ENCODE data around the gene KIF4A. TPM values are rescaled to one million over a fixed set of nuclear protein-coding genes. Genes with fewer than 3 reads are reported as not detected.

Gene KIF4A
- total RNA-seq, 1 experiment from 2014 or later: 36.2 TPM

DNA sequence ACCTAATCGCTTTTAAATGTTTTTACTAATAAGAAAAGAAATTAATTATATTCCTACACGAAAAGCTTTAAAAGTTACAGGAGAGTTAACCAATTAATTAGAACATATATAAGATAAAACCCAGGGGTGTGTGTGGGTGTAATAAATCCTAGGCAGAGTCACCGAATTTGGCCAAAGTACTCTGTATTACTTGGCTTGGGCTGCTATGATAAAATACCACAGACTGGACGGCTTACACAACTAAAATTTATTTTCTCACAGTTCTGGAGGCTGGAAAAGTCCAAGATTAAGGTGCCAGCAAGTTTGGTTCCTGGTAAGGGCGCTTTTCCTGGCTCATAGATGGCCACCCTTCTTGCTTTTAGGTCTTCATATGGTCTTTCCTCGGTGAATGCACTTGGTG, 45.0 kb upstream of the KIF4A start (continued):
- no peak for TF ChIP-seq PRDM15 (CRISPR knock-in tag; IDR thresholded peaks at IDR 0.05)
- no peak for TF ChIP-seq MXD4 (CRISPR knock-in tag; IDR thresholded peaks at IDR 0.05; ENCODE audit: borderline replicate concordance)
- TF ChIP-seq GRHL2 (CRISPR knock-in tag; IDR thresholded peaks at IDR 0.05; ENCODE audit: insufficient replicate concordance, severe bottlenecking): no peak
- TF ChIP-seq, protein P1, sequence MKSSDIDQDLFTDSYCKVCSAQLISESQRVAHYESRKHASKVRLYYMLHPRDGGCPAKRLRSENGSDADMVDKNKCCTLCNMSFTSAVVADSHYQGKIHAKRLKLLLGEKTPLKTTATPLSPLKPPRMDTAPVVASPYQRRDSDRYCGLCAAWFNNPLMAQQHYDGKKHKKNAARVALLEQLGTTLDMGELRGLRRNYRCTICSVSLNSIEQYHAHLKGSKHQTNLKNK (CRISPR knock-in tag; IDR thresholded peaks at IDR 0.05): no peak
- TF ChIP-seq SOX15 (CRISPR knock-in tag; IDR thresholded peaks at IDR 0.05): no peak
- no peak for TF ChIP-seq TEAD4 (CRISPR knock-in tag; IDR thresholded peaks at IDR 0.05)

DNA sequence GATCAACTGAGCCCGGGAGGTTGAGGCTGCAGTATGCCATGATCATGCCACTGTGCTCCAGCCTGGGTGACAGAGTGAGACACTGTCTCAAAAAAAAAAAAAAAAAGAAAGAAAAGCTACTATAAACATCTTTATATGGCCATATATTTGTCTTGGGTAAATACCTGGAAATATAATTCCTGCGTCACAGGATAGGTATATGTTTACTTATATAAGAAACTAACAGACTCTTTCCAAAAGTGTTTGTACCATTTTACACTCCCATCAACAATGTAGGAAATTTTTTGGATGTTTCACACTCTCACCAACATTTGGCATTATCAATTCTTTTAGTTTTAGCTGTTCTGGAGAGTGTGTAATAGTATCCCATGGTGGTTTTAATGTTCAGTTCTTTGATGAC, 42.7 kb upstream of the KIF4A start:
- DNase-seq (ENCODE audit: low spot score) (no peak), ATAC-seq (no peak)
- CTCF ChIA-PET: no interaction called here
- Mint-ChIP-seq H3K9me3 (no peaks in the 10 kb centered on the region), H3K36me3 (no peaks in the 10 kb centered on the region), H3K27me3 (ENCODE audit: low read depth) (no peaks in the 10 kb centered on the region), H3K4me3 (no peak overlapping the region), H3K4me1 (peaks cover 13% of the 10 kb centered on the region), H3K27ac (no peak overlapping the region)
- POLR2A ChIA-PET: no interaction called here
- TF ChIP-seq JAZF1 (CRISPR knock-in tag; IDR thresholded peaks at IDR 0.05): no peak
- TF ChIP-seq FOXP1 (CRISPR knock-in tag; IDR thresholded peaks at IDR 0.05; ENCODE audit: borderline replicate concordance): no peak
- TF ChIP-seq USF1 (CRISPR knock-in tag; IDR thresholded peaks at IDR 0.05): no peak
- TF ChIP-seq, protein P2, sequence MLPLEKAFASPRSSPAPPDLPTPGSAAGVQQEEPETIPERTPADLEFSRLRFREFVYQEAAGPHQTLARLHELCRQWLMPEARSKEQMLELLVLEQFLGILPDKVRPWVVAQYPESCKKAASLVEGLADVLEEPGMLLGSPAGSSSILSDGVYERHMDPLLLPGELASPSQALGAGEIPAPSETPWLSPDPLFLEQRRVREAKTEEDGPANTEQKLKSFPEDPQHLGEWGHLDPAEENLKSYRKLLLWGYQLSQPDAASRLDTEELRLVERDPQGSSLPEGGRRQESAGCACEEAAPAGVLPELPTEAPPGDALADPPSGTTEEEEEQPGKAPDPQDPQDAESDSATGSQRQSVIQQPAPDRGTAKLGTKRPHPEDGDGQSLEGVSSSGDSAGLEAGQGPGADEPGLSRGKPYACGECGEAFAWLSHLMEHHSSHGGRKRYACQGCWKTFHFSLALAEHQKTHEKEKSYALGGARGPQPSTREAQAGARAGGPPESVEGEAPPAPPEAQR (CRISPR knock-in tag; IDR thresholded peaks at IDR 0.05): no peak
- TF ChIP-seq ZNF121 (CRISPR knock-in tag; IDR thresholded peaks at IDR 0.05): no peak
- TF ChIP-seq FOXK1 (CRISPR knock-in tag; IDR thresholded peaks at IDR 0.05): no peak
- TF ChIP-seq ZNF423 (CRISPR knock-in tag; IDR thresholded peaks at IDR 0.05): no peak
- TF ChIP-seq SP1 (CRISPR knock-in tag; conservative IDR thresholded peaks at IDR 0.05): no peak
- TF ChIP-seq TP53 (CRISPR knock-in tag; IDR thresholded peaks at IDR 0.05): no peak
- TF ChIP-seq, protein P3, sequence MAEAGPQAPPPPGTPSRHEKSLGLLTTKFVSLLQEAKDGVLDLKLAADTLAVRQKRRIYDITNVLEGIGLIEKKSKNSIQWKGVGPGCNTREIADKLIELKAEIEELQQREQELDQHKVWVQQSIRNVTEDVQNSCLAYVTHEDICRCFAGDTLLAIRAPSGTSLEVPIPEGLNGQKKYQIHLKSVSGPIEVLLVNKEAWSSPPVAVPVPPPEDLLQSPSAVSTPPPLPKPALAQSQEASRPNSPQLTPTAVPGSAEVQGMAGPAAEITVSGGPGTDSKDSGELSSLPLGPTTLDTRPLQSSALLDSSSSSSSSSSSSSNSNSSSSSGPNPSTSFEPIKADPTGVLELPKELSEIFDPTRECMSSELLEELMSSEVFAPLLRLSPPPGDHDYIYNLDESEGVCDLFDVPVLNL (CRISPR knock-in tag; IDR thresholded peaks at IDR 0.05; ENCODE audit: borderline replicate concordance, low read depth): no peak
- TF ChIP-seq, protein P4, sequence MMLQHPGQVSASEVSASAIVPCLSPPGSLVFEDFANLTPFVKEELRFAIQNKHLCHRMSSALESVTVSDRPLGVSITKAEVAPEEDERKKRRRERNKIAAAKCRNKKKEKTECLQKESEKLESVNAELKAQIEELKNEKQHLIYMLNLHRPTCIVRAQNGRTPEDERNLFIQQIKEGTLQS (CRISPR knock-in tag; conservative IDR thresholded peaks at IDR 0.05): no peak

GRCh38 chrX:70252491-70252890, 37.4 kb upstream of the KIF4A start:
- ATAC-seq: no peak
- H3K27ac Mint-ChIP-seq: no peak overlapping the region
- POLR2A ChIA-PET: no interaction called here
- H3K27me3 Mint-ChIP-seq (ENCODE audit: low read depth): no peaks in the 10 kb centered on the region; the same call in 1 of the 2 replicates
- CTCF ChIA-PET: interaction anchor here (1.6 kb wide), 1 partner anchor 10 kb away, joined by 5 read pairs; no protein-coding TSS in a partner anchor
- H3K4me1 Mint-ChIP-seq: peaks cover 25% of the 10 kb centered on the region
- no peak overlapping the region for H3K4me3 Mint-ChIP-seq
- no peak for DNase-seq (ENCODE audit: low spot score)
- H3K9me3 Mint-ChIP-seq: no peaks in the 10 kb centered on the region; the same call in 1 of the 2 replicates
- H3K36me3 Mint-ChIP-seq: no peaks in the 10 kb centered on the region
- no peak for TF ChIP-seq TEAD4 (CRISPR knock-in tag; IDR thresholded peaks at IDR 0.05)
- no peak for TF ChIP-seq CBFB (CRISPR knock-in tag; IDR thresholded peaks at IDR 0.05; ENCODE audit: low read depth)
- no peak for TF ChIP-seq ELF4 (CRISPR knock-in tag; IDR thresholded peaks at IDR 0.05; ENCODE audit: low read depth)
- TF ChIP-seq, protein P5, sequence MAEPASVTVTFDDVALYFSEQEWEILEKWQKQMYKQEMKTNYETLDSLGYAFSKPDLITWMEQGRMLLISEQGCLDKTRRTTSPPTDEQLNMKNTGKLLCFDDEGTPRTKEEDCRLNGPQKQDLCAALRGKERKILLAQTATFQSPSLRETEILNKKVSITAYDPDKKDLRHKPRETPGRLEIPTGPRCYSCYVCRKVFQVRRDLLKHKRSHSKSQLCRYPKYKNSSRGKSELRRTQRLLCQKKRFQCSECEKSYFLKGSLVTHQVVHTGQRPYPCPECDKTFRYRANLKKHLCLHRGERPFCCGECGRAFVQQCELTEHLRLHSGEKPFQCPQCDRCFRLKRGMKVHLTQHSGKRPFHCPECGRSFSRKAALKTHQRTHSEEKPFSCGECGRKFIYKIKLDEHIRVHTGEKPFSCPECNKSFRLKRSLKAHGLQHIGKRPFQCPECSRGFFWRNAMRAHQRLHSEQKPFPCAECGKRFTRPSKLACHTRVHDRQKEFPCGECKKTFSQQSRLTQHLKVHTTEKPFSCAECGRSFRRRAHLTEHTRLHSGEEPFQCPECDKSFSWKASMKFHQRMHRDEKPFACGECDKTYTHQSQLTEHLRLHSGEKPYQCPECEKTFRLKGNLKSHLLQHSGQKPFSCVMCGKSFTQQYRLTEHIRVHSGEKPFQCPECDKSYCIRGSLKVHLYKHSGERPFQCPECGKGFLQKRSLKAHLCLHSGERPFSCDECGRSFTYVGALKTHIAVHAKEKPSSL (CRISPR knock-in tag; conservative IDR thresholded peaks at IDR 0.05): no peak
- TF ChIP-seq, protein P6, sequence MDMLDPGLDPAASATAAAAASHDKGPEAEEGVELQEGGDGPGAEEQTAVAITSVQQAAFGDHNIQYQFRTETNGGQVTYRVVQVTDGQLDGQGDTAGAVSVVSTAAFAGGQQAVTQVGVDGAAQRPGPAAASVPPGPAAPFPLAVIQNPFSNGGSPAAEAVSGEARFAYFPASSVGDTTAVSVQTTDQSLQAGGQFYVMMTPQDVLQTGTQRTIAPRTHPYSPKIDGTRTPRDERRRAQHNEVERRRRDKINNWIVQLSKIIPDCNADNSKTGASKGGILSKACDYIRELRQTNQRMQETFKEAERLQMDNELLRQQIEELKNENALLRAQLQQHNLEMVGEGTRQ (CRISPR knock-in tag; IDR thresholded peaks at IDR 0.05): no peak
- no peak for TF ChIP-seq EMX1 (CRISPR knock-in tag; IDR thresholded peaks at IDR 0.05)
- TF ChIP-seq IRF2 (CRISPR knock-in tag; IDR thresholded peaks at IDR 0.05; ENCODE audit: borderline replicate concordance, low read depth): no peak
- no peak for TF ChIP-seq ZNF423 (CRISPR knock-in tag; IDR thresholded peaks at IDR 0.05)
